Left cardiac atrium (tissue), 4 donors: ENCODE measurements around the gene TNFRSF25. TPM values are rescaled to one million over a fixed set of nuclear protein-coding genes. Genes with fewer than 3 reads are reported as not detected.
"Not testable (repeated sequence)": the region's sequence is repeated elsewhere in the genome, so short reads cannot be mapped to it uniquely, and the experiment has no call there.

Experiments
- ATAC-seq, 2 donors: fragments of 200-7000 bp; cut with Tn5 transposase; one replicate each; pipeline ENCODE4 v1.9.1; 2020; ENCODE audit warnings: mild to moderate bottlenecking in 2 of 2, moderate library complexity in 2 of 2
- DNase-seq: peaks from one replicate; pipeline ENCODE4 v3.0.0-alpha.2; 2020
- intact Hi-C, 2 donors: fragments of 100-400 bp; cut with DNase I; formaldehyde crosslinking; loops; one replicate each; pipeline versions ENCODE4 v1.14.1 to v1.15.1; 2022 to 2023
- total RNA-seq, 2 donors: library from RNA; stranded (reverse); fragmentation: NEBNext Ultra II Directional; extraction: Animal tissue kit (Norgen Biotek cat#: 25700); gene quantifications; one replicate each; pipeline ENCODE4 v1.2.1, GENCODE V29; 2021
- donor health status: DM: no; HTN: yes; CAD: no.
- donor health status: DM: no; HTN: yes; CAD: no; lungs with severe emphysema.
- donor health status: DM: yes; HTN: yes; CAD: no.
- donor health status: Dilated cardiomyopathy.

TNFRSF25 gene
- total RNA-seq, 2 donors from 2014 or later, result 5.5 to 5.9 TPM

DNA sequence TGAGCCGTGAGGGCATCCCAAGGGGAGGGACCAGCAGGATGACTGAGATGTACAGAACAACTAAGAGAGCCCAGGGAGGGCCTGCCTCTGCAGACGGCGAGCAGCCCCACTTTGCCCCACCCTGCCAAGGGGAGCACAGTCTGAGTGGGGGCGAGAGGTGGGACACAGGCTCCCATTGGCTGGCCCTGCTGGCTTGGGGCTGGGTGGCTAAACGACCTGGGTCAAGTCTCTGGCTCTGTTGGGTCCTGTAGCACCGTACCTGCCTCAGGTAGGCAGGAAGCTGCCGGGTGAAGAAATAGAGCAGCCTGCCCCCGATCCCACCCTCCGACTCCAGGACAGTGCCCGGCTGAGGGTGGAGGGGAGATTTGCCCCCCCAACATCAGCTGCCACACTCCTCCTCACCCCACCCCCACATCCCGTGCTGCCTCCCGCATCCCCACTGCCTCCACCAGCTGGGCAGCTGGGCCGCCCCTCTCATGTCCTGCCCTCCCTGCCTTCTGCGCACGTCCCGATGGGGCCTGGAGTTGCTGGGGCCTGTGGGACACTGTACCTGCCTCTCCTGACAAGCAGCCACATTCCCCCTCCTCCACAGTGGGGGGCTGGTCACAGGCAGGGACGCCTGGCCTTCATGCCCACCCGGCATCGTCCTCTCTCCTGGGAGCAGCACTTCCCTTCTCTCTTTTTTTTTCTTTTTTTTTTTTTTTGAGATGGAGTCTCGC lies 38.1 kb upstream of the TNFRSF25 start:
- intact Hi-C loops, result no loop called here
- ATAC-seq (no peak), DNase-seq (no peak)

DNA sequence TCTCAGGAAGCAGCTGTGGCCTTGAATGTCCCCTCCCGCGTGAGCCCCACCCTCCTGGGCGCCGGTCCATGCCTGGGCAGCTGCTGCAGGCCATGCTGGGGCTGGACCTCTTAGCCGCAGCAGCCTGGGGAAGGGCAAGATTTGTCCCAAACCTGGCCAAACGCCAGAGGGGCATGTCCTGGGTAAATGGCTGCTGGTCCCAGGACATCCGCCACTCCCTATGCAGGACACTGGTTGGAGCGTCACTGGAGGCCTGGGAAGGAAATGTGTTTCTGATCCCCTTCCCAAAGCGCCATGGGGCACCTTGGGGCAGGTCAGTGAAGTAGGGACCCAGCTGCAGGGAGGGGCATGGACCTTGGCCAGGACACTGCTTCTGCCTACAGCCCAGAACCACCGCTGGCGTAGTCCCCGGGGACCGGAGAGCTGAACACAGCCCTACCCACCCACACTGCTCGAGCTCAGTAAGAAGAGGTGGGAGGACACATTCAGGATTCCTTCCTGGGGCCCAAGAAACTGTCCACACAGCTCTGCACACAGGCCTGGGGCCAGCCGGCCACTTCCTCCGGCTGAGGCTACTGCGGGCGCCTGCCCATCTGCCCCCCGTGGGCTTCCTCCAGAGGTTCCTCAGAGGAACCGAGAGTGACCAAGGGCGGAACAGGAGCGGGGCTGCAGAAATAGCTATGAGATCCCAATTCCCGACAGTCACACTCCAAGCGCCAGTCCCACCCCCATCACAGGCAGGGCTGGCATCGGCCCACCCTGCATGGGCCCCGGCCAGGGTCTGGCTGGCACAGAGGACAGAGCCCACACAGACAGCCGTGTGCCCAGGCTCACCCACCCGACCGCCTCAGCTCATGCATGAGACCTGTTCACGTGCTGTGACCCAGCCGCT lies 36.3 kb upstream of the TNFRSF25 start:
- ATAC-seq (peak; percentile 64 to 75), DNase-seq (peak; percentile 76)
- intact Hi-C loops, result no loop called here

DNA sequence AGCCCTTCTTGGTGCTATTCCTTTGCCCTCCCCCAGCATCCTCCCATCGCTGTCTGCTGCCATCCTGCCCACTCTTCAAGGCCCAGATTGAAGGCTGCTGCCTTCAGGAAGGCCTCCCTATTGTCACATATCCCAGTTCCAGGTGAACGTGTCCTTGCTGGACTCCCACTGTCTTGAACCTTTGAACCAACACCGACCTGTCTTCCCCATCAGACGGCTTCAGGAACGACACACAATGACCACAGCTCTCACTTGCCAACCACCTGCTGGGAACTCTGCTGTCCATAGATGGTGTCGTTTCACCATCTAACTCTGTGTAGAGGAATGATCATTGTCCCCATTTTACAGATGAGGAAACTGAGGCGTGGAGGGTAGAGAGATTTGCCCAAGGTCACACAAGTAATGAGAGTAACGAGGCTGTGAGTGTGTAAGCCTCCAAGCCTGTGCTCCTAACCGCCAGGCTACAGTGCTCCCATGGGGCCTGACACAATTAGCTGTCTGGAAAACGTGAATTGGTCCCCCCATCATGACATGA lies 35.4 kb upstream of the TNFRSF25 start:
- ATAC-seq, result no peak
- intact Hi-C loops, result no loop called here
- no peak for DNase-seq

DNA sequence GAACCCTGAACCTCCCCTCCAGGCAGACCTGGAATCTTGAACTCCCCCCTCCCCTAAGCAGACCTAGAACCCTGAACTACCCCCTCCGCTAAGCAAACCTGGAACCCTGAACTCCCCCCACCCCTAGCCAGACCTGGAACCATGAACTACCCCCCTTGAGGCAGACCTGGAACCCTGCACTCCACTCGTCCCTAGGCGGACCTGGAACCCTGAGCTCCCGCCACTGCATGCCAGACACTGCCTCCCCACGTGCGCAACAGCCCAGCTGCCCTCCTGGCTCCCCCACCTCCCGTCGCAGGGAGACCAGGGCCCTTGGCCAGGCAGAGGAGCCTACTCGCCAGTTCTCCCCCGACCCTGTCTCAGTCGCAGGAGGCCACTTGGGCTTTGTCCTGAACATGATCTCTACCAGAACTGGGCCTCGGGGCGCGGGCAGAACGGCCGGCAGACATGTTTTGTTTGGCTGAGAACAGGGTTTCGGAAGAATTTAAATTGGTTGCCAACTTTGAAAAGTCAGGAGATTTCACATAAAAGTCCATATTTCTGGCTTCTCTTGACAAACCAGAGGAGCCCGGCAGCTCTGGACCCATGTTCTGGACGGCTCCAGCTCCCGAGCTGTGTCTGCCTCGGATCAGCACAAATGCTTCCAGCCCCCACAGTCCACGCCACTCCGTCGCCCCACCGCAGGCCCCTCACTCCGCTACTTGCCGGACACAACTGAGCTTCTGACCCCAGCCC lies 34.7 kb upstream of the TNFRSF25 start:
- ATAC-seq, result peak in 1 of 2 donors; percentile 45
- no peak for DNase-seq
- intact Hi-C loops, result no loop called here

DNA sequence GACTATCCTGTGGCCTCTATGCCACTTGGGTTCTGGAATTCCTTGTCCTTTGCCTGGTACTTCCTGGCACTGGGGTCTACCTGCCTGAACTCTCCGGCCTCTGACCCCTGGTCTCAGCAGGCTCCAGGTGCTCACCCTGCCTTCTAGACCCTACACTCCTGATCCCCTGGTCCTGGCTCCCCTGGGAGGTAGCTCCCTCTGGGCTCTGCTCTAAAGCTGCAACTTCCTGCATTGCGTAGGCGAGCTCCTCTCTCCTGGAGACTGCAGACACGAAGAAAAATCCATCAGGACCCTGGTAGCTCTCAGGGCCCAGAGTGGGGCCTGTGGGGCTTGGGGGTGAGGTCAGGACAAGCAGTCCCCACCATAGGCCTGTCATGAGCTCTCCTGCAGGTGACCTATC lies 33.3 kb upstream of the TNFRSF25 start:
- ATAC-seq (no peak), DNase-seq (no peak)
- intact Hi-C loops, result no loop called here

DNA sequence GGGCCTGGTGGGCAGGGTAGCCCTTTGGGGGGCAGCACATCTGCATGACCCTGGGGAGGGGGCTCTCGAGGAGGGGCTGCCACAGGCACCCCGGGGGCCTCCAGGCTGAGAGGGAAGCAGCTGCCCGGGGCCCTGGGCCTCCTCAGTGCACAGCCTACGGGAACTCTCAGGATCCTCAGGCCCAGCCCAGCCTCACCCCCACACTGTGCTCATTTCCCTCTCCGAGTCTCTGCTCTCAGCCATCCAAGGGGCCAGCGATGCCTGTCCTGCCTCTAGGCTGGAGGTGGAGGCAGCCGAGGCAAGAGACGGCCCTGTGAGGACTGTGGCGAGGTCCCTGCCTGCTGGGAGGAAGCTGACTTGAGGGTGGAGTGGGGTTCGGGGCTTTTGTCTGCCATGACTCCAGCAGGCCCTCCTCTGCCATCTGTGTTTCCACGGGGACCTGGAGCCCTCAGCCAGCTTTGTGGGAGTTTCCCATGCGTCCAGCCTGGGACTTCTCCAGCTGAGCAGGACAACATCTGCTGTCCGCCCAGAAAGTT lies 32.7 kb upstream of the TNFRSF25 start:
- ATAC-seq, result peak in 1 of 2 donors; percentile 3
- no peak for DNase-seq
- intact Hi-C loops, result no loop called here

DNA sequence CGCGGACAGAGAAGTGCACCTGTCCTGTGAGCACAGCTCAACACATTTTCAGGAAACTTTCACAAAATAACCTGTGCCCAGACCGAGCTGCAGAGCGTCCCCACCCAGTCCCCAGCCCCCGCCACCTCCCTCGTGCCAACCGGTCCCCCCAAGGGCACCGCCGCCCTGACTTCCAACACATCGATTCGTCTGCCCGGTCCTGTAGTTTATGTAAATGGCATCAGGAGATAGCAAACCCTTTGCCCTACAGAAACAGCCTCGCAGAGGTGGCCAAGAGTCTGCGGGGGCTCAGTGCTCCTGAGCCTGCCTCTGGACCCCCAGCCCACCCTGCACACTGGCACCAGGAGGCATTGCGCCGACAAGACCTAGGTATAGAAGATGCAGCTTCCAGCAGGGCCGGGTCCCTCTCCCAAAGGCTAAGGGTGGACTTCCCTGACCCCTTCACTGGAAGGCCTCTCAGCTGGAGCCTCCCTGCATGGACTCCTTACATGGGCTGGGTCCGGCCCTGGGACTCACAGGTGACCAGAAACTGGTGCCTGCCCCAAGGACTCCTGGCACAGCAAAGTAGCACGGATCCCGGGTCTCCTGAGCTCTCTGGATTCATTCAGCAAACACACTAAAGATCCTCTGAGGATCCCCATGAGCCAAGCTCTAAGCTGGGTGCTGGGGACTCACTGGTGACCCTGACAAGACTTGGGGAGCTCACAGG lies 32.0 kb upstream of the TNFRSF25 start:
- intact Hi-C loops, result no loop called here
- no peak for DNase-seq
- no peak for ATAC-seq

DNA sequence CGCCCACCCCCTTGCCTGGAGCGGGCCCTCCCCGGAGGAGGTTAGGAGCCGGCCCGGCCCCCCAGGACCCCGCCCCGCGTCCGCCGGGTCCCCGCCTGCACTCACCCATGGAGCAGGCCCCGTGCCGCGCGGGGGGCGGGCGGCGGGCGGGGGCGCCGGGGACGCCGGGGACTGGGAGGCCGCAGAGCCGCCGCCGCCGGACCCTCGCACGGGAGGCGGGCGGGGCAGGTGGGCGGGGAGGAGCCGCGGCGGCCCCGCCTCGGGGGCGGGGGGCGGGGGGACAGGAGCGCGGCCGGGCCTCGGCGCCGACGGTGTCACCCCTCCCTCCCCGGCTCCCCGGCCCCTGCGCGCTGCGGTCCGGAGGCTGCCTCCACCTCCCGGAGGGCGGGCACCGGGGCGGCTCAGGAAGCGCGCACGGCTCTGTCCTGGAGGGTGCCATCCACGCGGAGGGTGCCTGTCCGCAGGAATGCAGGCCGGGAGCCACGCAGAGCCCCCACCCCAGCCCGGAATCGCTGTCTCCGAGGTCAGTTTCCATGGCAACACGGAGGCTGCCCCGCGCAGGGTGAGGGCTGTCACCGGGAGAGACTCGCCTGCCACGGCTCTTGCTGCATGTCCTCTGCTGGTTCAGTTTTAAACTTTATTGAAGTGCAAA lies 31.4 kb upstream of the TNFRSF25 start:
- intact Hi-C loops, result no loop called here
- ATAC-seq (peak; percentile 53 to 58), DNase-seq (no peak)

DNA sequence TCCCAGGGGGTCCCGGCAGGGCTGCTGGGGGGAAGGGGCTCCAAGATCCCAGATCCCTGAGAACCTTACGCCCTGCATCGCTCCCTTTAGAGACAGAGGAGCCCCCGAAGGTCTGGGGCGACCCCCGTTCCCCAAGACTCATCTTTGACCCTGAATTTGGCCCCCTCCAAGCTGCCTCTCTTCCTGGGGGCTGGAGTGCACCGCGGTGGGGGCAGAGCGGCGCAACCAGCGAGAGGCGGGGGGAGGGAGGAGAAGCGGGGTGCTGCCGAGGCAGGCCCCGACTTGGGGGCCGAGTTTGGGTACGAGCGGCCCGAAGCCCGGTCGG lies 30.9 kb upstream of the TNFRSF25 start:
- ATAC-seq (no peak), DNase-seq (no peak)
- intact Hi-C loops, result no loop called here

DNA sequence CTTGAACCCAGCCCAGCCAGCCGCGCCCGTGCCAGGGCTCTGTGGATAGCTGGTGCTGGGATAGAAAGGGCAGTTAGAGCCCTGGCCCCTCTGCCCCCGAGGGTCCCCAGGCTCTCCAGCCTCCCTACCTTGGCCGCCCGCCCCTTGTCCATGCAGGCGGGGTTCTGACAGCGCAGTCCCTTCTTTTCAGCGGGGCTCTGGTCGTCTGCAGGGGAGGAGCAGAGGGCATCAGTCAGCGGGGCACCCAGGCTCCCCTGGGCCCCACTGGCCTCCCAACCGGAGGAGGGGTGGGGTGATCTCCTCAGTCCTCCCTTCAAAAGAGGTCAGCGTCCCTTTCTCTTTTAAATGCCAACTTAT lies 30.4 kb upstream of the TNFRSF25 start:
- ATAC-seq (no peak), DNase-seq (no peak)
- intact Hi-C loops, result no loop called here

DNA sequence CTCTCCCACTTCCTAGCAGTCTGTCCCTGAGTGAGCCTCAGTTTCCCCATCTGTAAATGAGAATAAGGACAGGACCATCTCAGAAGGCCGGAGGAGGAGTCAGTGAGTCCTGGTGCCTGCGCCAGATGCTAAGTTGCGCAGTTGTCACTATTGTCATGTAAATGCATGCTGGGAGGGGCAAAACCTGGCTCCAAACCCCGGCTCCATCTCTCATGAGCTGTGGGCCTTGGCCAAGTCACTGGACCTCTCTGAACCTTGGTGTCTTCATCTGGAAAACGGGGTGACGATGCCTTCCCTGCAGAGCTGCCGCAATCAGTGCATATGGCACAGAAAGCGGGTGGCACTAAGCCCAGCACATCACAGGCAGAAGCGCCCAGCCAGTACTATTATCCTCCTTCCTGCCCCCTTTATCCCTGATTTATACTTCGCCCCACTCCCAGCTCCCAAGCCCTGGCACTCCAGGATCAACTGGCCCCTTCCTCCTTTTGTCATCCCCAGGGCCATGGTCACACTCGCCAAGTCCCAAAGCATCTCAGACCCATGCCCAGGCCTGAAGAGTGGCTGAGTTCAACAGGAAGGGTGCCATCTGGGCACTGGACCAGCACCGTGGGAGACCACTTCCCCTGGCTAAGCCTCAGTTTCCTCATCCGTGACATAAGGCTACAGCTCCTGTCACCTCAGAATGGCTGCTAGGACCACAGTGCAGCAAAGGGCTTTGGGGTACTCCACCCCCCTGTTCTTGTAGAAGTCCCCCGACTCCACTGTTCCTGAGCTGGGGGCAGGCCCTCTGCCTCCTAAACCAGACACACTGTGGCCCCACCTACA lies 29.8 kb upstream of the TNFRSF25 start:
- ATAC-seq (no peak), DNase-seq (no peak)
- intact Hi-C loops, result no loop called here

DNA sequence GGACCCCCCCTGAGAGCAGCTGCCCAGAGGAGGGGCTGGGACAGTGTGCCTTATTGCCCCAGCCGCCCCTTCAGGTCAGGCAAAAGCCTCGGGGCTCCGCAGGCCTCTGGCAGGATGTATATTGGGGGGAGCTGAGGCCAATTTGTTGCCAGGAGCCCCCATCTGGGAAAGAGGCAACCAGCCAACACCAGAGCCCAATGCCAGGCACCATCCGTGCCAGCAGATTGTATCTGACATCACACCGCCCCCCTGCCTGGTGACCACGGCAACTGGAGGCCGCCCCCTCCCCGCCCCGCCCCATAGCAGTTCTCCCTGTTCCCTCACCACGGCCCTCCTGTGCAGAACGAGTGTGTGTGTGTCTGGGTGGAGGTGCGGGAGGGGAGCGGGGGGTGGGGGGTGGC lies 29.1 kb upstream of the TNFRSF25 start:
- intact Hi-C loops, result no loop called here
- DNase-seq (no peak), ATAC-seq (no peak)

DNA sequence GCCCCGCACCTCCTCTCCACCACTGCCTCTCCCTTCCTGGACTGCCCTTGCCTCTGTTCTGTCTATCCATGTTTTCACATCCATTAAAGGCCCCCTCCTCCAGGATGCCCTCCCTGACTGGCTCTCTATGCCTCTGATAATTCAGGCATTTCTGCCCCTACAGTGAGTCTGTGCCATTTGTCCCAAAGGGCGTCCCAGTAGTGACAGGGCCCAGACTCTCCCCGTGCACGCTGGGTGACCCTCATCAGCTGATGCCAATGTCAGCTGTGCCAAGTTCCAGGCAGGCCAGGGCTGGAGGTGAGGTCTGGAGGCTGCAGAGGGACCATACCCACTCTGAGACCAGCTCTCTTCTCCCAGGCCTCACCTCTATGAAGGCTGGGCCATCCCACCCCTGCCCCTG lies 28.7 kb upstream of the TNFRSF25 start:
- no peak for DNase-seq
- intact Hi-C loops, result no loop called here
- no peak for ATAC-seq

DNA sequence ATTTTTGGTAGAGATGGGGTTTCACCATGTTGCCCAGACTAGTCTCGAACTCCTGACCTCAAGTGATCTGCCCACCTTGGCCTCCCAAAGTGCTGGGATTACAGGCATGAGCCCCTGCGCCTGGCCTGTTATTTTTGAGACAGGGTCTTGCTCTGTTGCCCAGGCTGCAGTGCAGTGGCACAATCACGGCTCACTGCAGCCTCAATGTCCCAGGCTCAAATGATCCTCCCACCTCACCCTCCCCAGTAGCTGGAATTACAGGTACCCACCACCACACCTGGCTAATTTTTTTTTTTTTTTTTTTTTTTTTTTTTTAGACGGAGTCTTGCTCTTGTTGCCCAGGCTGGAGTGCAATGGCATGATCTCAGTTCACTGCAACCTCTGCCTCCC lies 27.9 kb upstream of the TNFRSF25 start:
- intact Hi-C loops, ATAC-seq, DNase-seq: not testable (repeated sequence)

DNA sequence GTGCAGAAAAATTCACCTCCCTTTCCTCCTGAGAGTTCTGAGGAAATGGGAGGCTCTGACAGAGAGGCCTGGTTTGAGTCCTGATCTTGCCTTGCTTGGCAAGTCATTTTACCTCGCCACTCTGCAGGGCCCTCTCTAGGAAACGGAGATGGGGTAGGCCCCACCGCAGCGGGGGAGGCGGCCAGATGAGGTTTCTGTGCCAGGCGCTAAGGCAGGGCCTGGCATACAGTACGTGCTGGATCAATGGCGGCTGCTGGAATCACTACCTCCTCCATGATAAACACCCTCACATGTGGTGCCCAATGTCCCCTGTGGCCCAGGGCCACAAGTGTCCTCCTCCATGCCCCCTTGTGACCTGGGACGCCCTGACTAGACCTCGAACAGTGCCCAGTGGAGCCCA lies 26.0 kb upstream of the TNFRSF25 start:
- ATAC-seq (no peak), DNase-seq (no peak)
- intact Hi-C loops, result no loop called here

DNA sequence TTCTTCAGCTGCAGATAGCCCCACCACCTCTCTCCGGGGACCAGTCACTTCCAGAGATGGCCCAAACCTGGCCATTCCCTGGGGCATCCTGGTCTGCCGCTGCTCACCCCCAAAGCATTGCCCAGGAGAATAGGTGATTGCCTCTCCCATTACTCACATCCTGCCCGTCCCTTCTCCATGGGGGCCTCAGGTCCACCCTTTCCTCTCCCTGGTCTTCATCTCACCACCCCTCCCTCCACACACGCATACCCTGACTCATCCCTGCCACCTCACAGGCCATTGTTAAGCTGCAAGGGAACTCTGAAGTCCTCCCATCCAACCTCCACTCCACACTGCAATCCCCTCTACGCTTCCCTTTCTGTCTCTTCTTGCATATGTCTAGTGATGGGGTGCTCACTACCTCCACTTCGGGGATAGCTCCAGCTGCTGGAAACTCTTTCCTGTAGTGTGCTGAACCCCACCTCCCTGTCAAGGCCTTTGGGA lies 25.5 kb upstream of the TNFRSF25 start, which contains the start of gene PLEKHG5:
Gene PLEKHG5, minus strand, starts transcription at position 188 of the 483 bp plus-strand sequence. CDS start 14,096 bp downstream, outside the sequence.
- DNase-seq, result no peak
- ATAC-seq, result no peak
- intact Hi-C loops, result no loop called here

DNA sequence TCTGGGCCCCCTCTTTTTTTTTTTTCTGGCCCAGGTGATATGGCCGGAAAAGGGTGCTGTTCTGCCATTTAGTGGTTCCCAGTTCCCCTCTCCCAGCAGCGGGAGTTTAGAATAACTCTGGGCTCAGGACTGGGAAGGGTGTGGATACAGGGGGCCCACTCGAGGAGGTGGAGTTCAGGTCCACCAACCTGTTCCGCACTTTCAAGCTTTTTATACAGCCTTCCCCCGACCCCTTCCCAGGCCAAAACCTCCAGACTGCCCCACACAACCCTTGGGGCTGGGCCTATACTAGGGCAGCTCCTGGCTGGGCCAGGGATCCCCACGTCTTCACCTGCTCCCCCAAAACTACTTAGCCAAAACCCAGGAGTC lies 25.1 kb upstream of the TNFRSF25 start:
- intact Hi-C loops, result no loop called here
- no peak for DNase-seq
- ATAC-seq, result no peak
